Suppressor macrophage treated with lipopolysaccharide for 4 hours (primary cell): ENCODE data around the gene ASPG.

Source experiments
- DNase-seq: peaks from one replicate; pipeline ENCODE4 v3.0.0-alpha.2; 2020

The ASPG gene

DNA sequence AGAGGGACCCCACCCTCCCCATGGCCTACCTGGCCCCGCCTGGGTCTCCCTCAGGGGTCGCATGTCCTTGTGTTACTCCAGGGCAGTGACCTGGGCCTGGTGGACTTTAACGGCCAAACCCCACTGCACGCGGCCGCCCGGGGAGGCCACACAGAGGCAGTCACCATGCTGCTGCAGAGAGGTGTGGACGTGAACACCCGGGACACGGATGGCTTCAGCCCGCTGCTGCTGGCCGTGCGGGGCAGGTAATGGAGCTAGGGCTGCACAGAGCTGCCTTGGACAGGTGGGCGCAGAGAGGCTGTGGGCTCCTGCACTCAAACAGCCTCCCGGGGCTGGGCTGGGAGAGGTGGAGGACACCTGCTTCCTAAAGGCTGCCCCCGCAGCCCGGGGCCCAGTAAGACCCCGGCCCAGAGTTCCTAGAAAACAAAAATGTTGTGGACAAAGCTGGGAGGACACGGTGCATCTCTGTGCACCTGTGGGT is 21.6 kb downstream of the ASPG start:
- DNase-seq = no peak

DNA sequence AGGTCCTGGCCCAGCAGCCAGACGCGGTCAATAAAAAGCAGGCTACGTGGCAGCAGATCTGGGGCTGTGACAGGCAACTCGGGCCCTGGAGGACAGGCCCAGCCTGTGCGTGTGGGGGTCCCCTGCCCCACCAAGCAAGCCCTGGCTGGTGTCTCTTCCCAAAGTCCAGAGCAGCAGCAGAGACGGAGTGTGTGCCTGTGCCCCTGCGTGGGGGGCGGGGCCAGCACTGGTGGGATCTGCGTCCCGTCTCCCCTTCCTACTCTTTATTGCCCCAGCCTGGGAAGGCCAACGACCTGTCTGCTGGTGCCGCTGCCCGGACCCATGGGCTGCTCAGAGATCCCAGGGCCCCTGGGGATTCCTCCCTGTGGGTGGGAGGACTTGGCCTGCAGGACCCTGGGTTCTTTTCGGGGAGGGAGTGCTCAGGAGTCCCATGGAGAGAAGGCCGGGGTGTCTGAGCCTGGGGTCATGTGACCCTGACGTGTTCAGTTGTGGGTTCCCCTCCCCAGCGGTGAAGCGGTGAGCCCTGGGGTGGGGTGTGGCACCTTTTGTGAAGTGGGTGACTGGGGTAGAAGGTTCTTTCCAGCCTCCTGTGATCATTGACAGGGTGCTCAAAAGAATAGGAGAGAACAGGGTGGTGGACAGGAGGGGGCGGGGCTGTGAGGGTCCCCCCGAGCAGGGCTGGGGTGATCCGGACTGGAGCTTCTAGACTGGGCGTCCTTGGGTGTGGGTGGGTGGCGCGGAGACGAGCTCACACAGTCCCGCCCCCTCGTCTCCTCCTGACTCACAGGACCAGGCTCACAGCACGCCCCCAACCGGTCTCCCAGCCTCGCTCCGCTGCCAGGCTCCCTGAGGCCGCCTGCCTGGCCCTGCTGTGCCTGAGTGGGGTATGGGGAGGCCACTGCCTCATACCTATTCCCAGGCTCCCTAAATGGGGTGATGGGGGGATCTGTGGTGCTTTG is 22.4 kb downstream of the ASPG start:
- no peak for DNase-seq

DNA sequence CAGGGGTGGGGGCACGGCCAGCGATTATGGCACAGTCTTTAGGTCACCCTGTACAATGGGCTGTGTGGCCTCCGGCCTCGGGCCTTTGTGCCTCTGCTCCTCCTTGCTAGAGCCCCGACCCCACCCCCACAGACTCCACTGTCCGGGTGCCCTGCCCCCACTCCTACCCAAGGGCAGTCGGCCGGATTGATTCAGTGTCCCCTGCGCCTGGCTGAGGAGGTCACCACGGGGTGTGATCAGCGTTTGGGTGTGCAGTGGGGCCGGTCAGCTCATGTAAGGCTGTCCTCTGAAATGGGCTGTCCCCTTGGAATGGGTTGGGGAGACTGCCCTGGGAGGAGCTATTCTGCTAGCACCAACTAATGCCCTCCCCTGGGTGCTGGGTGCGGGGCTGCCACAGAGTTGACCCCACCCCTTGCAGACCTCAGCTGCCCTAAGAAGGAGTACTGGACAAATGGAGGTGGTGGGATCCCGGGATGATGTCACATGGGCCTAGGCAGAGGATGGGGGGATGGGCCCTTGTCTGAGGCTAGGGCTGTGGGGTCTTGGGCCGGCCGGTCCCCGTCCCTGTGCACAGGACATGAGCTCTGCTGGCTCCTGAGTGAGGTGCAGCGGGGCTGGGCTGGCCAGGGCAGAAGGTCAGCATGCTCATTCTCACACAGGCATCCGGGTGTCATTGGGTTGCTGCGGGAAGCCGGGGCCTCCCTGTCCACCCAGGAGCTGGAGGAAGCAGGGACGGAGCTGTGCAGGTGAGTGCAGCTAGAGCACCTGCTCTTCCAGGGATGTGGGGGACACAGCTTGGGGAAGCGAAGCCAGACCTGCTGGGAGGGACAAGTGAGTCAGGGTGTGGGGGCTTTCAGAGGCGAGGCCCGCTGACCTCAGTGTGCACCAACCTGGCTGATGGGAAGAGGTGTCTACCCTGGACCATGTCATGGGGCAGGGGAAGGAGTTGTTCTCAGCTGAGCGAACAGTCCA is 23.4 kb downstream of the ASPG start:
- no peak for DNase-seq

DNA sequence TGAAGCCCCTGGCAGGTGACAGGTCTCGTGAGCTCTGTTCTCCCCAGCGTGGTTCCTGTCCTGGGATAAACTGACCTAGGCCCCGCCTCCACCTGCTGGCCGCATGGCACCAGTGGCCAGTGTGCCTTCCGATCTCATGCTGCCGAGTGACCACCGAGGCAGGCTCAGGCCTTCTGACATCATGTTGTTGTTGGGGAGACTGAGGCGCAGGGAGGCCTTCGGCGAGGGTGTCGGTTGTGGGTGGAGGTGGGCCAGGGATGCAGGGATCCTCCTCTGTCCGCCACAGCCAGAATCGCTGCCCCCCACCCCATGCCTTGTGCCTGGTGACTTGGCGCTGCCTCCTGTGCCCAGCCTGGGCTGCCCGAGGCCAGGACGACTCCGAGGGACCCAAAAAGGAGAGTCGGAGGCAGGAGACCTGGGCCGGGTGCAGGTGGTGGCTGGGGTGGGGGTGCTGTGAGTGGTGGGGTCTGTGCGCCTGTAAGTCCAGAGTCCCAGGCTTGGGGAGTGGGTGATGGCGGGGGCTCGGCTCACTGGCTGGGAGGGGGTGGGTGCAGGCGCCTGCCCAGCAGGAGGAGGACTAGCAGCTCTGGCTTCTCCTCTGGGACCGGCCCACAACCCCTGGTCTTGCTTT is 24.3 kb downstream of the ASPG start:
- no peak for DNase-seq

DNA sequence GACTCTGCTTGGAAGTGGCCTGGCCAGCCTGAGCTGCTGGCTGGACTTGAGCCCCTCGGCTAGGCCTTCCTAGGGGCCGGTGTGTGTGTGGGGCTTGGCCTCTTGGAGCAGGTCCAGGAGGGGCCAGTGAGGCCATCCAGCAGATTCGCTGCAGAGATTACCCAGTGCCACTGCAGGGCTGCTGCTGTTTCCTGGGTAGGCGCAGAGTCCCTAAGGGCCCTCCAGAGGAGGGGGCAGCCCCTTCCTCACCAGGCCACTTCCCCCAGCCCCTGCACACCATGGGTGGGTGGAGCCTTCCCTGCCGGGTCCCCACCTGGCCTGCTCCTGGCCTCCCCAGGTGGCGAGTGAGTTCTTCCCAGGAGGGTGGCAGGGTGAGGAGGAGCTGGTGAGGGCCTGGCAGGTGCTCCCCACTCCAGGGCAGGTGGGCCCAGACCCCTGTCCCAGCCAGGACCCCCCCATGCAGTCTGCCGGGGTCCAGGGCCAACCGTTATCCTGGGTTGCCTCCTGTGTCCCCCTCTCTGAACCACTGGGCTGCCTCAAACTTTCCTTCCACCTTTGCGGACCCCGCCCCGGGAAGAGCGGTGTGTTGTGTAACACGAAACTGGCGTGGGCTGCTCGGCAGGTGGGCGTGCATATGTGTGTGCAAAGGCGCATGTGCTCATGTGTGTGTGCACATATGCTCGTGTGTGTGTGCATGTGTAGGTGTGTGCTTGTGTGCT is 25.1 kb downstream of the ASPG start:
- DNase-seq = no peak

DNA sequence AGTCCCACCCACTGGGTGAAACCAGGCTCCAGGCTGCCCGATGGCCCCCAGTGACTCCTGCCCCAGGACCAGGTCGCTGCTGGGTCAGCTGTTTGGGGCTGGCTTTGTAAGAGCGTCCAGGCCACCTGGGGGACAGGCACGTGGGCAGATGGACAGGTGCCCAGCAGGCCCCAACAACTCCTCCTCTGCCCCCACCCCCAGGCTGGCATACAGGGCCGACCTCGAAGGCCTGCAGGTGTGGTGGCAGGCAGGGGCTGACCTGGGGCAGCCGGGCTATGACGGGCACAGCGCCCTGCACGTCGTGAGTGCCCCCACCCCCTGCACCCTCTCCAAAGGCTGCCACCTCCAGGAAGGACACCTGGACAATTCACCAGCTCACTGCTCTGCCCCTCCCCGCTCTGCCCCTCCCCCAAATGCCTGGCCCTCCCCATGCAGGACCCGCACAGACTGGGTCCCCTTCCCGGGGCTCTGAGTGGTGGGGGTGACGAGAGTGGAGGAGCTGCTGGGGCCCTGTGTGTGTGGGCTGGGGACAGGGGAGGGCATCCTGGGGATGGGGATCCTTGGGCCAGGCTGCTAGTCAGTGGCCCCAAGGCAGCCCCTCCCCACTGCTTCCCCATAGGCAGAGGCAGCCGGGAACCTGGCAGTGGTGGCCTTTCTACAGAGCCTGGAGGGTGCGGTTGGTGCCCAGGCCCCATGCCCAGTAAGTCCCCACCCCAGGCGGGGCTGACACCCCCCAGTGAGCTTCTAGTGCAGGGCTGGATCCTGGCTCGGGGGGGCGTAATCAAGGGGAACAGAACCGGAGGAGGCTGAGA is 26.0 kb downstream of the ASPG start:
- DNase-seq = no peak

DNA sequence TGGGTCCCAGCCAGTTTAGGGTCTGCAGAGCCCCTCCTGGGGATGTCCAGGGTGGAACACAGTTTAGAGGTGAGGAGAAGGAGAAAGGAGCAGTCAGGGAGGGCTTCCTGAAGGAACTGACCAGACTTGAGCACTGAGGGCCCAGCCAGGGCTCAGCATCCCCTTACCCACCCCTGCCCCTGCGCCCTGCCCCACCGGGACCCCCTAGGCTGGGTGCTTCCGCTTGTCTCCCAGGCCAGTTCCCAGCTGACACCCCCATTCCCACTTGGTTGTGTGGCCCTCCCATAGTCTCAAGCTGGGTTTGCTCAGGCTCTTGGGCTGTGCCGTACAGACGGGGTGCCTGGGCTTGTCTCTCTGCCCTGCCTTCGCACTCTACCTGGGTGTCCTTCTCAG is 26.6 kb downstream of the ASPG start:
- no peak for DNase-seq

DNA sequence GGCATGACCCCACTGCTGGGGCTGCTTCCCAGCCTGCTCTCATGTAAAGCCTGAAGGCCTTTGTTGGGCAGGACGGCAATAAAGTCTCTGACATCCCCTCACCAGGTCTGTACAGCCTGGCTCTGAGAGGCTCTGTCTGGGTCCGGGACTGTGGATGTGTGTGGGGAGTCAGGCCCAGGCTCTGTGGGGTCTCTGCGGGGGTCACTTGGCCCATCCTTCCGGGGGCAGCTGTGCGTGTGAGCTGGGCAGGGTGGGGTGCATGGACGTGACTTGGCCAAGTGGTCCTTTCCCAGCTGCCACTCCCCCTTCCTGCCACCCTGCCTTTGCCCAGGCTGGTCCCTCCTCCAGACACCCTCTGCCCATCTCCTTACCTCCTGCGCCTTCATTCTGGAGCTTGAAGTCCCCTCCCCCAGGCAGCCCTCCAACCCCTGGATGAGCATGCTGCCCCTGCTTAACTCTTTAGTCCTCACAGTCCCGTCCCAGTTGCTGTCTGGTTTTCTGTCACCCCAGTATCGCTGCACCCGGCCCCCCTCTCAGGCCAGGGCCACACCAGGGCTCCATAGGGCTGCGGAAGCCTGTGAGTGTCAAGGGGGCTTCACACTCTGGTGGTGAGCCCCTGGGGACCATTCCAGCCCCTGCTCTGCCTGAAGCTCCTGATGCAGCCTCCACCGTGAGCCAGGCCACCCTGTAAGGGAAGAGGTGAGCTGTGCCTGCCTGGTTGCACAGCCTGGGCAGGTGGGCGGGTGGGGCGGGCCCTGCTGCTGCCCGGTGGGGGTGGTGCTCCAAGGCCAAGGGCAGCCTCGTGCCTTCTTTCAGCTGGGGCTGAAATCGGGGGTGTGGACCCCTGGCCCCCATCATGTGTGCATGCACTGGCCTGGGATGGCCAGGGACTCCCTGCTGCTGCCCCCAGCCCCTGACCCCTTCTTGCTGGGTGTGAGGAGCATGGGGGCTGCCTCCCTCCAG is 27.4 kb downstream of the ASPG start:
- no peak for DNase-seq

DNA sequence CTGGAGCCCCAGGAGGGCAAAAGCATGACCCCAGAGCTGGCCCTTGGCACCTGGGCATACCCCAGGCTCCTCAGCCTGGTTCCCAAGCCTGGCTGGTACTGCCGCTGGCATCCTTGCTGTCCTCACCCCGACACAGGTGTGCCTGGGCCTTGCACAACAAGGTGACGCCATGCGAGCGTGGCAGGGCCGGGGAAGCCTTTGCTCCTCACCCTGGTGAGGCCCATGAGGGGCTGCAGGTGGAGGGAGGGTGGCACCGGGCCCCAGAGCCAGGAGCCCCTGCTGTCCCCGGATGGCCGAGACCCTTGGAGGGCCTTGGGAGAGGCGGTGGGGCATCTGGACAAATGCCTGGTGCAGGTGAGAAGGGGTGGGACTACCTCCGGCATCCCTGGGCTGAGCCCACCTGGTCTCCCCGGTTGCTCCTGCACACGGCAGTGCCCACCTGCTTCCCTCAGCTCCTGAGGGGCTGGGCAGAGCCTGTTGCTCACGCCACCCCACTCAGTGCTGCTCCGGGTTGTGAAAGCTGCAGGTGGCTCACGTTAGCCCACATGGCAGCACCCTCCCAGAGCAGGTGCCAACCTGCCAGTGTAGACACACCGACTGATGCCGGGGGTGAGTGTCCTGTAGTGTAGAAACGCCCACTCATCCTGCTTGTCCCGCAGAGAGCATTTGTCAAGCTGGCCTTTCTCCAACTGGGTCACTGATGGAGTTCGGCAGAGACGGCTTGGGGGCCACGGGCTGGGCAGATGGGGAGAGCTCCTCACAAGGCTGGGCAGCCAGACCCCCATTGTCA is 28.3 kb downstream of the ASPG start:
- DNase-seq = no peak

DNA sequence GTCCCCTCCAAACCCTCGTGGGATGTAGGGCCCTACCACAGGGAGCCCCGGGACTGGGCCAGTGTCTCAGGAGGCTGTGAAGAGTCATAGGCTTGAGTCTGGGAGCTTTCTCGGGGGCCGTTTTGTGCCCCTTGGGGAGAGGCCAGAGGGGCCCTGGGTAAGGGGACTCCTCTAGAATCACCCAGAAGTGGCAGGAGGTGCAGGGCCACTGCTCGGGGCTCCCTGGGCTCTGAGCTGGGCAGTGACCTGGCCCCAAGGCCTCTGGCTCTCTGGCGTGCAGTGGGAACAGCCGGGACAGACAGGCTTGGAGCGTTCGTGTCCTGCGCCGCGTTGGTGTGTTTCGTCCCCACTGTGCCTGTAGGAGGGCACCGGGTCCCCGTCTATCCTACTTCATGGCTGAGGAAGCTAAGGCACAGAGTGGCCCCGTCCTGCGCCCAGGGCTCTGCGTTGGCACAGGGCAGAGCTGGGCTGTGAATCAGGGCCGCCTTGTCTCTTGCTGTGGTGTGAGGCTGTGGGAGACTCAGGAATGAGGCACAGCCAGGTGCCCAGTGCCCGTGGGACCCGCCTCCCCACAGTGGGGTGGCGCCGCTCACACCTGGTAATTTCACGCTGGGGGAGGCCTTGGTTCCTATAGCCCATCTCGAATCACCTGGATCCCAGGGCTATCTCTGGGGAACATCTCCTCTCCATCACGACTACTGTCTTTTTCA is 29.1 kb downstream of the ASPG start:
- no peak for DNase-seq

DNA sequence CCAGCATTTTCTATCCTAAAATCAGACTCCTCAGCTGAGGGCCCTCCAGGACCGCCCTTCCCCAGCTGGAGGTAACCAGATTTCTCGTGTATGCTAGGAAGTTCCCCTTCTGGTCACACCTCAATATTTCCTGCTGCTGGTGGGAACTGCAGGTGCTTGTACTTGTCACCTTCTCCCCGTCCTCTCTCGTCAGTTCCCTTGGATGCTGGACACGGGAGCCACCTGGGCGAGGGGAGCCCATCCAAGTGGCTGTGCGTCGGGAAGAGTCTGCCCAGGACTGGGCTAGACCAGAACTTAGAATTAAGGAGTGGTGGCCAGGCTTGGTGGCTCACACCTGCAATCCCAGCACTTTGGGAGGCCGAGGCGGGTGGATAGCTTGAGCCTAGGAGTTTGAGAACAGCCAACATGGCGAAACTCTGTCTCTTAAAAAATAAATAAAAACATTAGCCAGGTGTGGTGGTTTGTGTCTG is 29.7 kb downstream of the ASPG start:
- DNase-seq = no peak

DNA sequence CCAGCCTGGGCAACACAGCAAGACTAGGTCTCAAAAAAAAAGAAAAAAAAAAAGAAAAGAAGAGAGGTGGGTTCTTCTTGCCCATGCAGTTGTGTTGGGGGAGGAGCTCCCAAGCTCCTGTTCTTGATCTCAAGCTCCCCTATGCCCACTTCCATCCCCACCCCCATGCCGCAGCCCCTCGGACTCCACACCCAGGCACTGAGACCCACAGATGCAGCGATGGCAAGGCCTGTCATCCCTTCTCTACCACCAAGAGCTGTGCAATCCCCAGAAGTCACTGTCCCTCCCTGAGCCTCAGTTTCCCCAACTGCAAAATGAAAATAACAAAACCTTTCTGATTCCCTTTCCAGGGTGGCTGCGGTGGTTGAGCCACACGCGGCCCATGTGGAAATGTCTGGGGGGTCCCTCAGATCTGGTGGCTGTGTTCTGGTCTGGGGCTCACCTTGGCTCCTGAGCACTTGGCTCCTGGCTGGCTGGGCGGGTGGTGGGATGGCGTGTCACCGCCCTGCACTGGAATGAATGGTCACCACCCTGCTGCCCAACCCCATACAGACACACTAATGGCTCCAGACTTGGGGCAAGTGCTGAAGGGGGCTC is 30.3 kb downstream of the ASPG start:
- DNase-seq = no peak

DNA sequence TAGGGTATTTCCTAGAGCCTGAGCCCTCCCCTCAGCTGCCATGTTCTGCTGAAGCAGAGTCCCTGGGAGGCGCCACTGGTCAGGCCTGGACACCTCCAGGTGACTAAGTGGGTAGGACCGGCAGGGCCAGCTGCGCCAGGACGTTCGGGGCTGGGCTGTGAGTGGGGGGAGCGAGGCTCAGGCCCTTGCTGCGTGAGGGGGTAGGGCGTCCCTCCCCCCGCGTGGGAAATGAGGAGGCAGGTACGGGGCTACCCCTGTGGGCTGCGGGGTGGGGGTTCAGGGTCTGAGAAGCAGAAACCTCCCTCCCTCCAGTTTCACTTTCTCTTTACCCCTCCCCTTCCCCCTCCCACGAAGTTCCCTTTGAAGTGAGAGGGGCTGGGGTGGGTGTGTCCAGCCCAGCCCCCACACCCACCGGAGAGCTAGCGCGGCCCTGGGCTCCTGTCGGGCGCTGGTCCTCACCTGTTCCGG is 30.8 kb downstream of the ASPG start:
- DNase-seq = no peak

DNA sequence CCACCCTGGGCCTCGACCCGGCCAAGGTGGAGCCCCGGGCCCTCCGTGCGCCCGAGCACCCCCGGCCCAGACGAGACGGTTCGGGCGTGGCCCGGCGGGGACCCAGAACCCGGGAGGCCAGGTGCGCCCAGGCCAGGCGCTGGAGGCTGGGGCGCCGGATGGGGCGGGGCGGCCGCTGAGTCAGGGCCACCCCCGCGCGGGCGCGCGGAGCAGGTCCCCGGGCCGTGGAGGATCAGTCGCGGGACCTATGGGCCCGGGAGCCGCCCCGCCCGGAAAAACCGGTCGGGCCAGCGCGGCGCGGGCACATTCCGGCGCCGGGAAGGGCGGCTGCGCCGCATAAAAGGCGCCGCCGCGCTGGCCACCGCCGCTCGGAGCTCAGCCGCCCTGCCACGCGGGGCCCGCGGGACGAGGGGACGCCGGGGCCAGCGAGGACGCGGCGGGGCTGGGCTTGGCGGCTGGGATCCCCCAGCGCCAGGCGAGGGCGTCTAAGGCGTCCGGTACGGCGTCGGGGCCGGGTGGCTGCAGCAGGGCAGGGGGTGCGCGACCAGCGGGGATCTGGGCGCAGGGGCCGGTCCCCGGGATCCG is 31.3 kb downstream of the ASPG start:
- DNase-seq = no peak

DNA sequence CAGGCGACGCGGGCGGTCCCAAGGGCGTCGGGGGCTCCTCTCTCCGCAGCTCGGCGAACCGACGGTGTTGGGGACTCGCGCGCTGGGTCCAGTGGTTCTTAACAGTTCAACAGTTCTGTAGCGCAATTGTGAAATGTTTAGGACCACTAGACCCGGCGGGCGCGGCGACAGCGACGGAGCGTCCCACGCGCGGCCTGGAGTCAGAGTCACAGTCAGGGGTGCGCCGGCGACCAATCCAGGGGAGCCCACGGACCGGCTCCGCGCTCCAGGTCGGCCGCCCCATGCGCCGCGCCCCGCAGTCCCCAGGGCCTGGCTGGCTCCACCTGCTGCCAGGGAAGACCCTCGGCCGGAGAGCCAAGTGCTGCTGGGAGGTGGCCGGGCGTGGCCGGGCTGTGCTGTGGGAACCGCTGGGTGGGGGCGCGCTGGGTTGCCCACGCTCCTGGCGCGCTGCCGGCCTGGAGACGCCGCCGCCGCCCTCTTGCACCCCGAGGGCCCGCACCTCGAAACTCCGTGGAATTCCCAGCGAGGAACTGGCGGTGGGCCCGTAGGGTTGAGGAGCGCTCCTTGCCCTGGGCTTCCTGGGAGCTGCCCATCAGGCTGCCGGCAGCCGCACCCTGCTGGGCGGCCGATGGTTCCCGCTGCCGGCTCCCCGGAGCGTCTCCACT is 32.0 kb downstream of the ASPG start:
- DNase-seq = no peak

DNA sequence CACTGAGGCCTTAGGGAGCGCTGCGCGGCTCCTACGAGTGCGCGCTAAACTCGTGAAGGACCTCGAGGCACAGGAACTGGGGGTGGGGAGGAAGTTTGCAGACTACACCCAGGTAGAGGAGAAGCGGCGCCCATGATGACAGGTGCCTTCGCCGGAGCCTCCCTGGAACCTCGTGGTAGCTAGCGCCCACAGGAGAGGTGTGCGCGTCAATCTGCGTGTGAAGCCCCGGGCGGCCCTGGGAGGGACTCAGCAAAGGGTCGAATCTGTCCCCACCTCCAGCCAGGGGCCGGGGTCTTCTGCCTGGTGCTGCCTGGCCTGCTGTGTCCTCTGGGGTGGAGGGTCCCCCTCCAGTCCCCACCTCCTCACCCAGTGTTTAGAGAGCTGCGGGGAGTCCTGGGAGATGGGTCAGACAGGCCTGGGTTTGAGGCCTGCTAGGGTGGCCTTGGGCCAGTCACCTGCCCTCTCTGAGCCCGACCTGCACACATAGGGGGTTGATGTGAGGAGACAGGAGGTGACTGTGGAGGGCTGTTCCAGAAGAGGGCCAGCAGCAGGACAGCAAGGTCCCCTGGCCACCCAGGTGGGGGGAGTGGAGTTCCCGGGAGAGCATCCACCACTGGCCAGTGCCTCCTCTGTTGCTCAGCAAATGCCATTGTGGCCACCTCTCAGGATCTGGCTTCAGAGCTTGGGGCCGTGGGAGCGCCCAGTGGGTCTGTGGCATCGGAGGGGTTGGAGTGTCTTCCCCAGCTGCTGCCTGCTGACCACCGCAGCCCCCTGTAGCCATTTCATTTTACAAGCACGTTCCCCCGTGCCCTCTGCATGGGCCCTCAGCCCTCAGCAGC is 32.7 kb downstream of the ASPG start:
- DNase-seq = no peak
